Kidney epithelial cell (primary cell): ENCODE data around the gene PADI6. TPM values are rescaled to one million over a fixed set of nuclear protein-coding genes. Genes with fewer than 3 reads are reported as not detected.

Experiments used
- DNase-seq: peaks from one replicate; pipeline ENCODE4 v3.0.0-alpha.2; 2010; ENCODE audit warnings: low read depth
- H3K27me3 ChIP-seq: 2 replicates; pipeline ENCODE4 v1.6.0; 2011; ENCODE audit warnings: low read length; ENCODE audit not compliant: control insufficient read depth, insufficient read depth
- H3K36me3 ChIP-seq: 2 replicates; pipeline ENCODE4 v1.5.1; 2011; ENCODE audit warnings: low read length; ENCODE audit not compliant: control insufficient read depth, insufficient read depth
- H3K4me3 ChIP-seq: 2 replicates; pipeline ENCODE4 v1.5.1; 2011; ENCODE audit warnings: low read depth, mild to moderate bottlenecking, control low read depth, low read length
- CTCF ChIP-seq: IDR thresholded peaks from 2 replicates; pipeline ENCODE4 v1.5.1; 2011; ENCODE audit warnings: mild to moderate bottlenecking, moderate library complexity, low read length, control low read depth, inconsistent platforms; ENCODE audit not compliant: insufficient read depth, poor library complexity, severe bottlenecking
- total RNA-seq: library from RNA; depleted of rRNA; stranded (reverse); fragments of >200 nt; gene quantifications from 2 replicates; pipeline ENCODE4 v1.2.3, GENCODE V29; 2015

The PADI6 gene
- total RNA-seq, 1 donor from 2014 or later, result not detected

GRCh38 chr1:17351598-17352324 is 20.2 kb upstream of the PADI6 start:
- H3K4me3 ChIP-seq, result no peak overlapping the region
- no peaks in the 10 kb centered on the region for H3K27me3 ChIP-seq
- TF ChIP-seq CTCF, result no peak
- no peaks in the 10 kb centered on the region for H3K36me3 ChIP-seq
- DNase-seq, result no peak

- no peak for DNase-seq
- Histone ChIP-seq H3K4me3 (no peak overlapping the region), H3K27me3 (no peaks in the 10 kb centered on the region), H3K36me3 (no peaks in the 10 kb centered on the region)
- TF ChIP-seq CTCF, result no peak
These were observed 19.5 kb upstream of the PADI6 start for GRCh38 chr1:17352419-17352909.

GRCh38 chr1:17355898-17356297 is 16.1 kb upstream of the PADI6 start:
- H3K36me3 ChIP-seq, result no peaks in the 10 kb centered on the region
- no peak for DNase-seq
- H3K27me3 ChIP-seq, result no peaks in the 10 kb centered on the region
- H3K4me3 ChIP-seq, result no peak overlapping the region
- no peak for TF ChIP-seq CTCF

GRCh38 chr1:17356387-17357026 is 15.5 kb upstream of the PADI6 start:
- Histone ChIP-seq H3K4me3 (no peak overlapping the region), H3K27me3 (no peaks in the 10 kb centered on the region), H3K36me3 (no peaks in the 10 kb centered on the region)
- TF ChIP-seq CTCF, result no peak
- no peak for DNase-seq

GRCh38 chr1:17358557-17358956 is 13.4 kb upstream of the PADI6 start:
- DNase-seq, result no peak
- Histone ChIP-seq H3K27me3 (no peaks in the 10 kb centered on the region), H3K36me3 (no peaks in the 10 kb centered on the region), H3K4me3 (no peak overlapping the region)
- TF ChIP-seq CTCF, result no peak

GRCh38 chr1:17359031-17359430 is 13.0 kb upstream of the PADI6 start:
- no peak for TF ChIP-seq CTCF
- DNase-seq, result no peak
- H3K36me3 ChIP-seq, result no peaks in the 10 kb centered on the region
- no peak overlapping the region for H3K4me3 ChIP-seq
- no peaks in the 10 kb centered on the region for H3K27me3 ChIP-seq
